ENCODE data around the gene ATP6V1G2. TPM values are rescaled to one million over a fixed set of nuclear protein-coding genes. Genes with fewer than 3 reads are reported as not detected.
A peak's percentile ranks its signal among the peaks of the same experiment; 100 is the strongest.

Gene ATP6V1G2
- total RNA-seq, 6 experiments from 2014 or later = 2.9 to 4.1 (median 3.2) TPM

GRCh38 chr6:31547727-31548543, 1.5 kb upstream of the ATP6V1G2 start:
- DNase-seq = no peak
- Mint-ChIP-seq H3K27ac (peak overlapping the region; percentile 91), H3K4me3 (peak overlapping the region; percentile 91), H3K27me3 (ENCODE audit: insufficient read depth) (peaks cover 2% of the 10 kb centered on the region; the same call in 1 of the 2 replicates), H3K4me1 (ENCODE audit: low read depth) (peaks cover 49% of the 10 kb centered on the region), H3K36me3 (ENCODE audit: low read depth) (peaks cover 14% of the 10 kb centered on the region; the same call in 1 of the 2 replicates), H3K9me3 (no peaks in the 10 kb centered on the region)
- TF ChIP-seq CTCF (IDR thresholded peaks at IDR 0.05) = no peak

- peak; percentile 93 for DNase-seq
- Mint-ChIP-seq H3K9me3 (no peaks in the 10 kb centered on the region), H3K4me1 (ENCODE audit: low read depth) (peaks cover 50% of the 10 kb centered on the region), H3K36me3 (ENCODE audit: low read depth) (peaks cover 14% of the 10 kb centered on the region; the same call in 1 of the 2 replicates), H3K27me3 (ENCODE audit: insufficient read depth) (peaks cover 2% of the 10 kb centered on the region; the same call in 1 of the 2 replicates), H3K27ac (peak within 1 kb of the TSS; percentile 91), H3K4me3 (peak within 1 kb of the TSS; percentile 91)
- TF ChIP-seq CTCF (IDR thresholded peaks at IDR 0.05) = peak; percentile 13
Observed at GRCh38 chr6:31546958-31547726, 734 bp upstream of the ATP6V1G2 start, which contains the start of gene NFKBIL1. NFKBIL1 (plus strand) TSS chr6:31547608; CDS start chr6:31547695, 87 bp downstream.

GRCh38 chr6:31545291-31545690, 1.1 kb downstream of the ATP6V1G2 start:
- Mint-ChIP-seq H3K4me3 (peak overlapping the region; percentile 91; the same call in 1 of the 2 replicates), H3K4me1 (ENCODE audit: low read depth) (peaks cover 53% of the 10 kb centered on the region), H3K9me3 (no peaks in the 10 kb centered on the region), H3K36me3 (ENCODE audit: low read depth) (peaks cover 28% of the 10 kb centered on the region), H3K27me3 (ENCODE audit: insufficient read depth) (no peaks in the 10 kb centered on the region; the same call in 1 of the 2 replicates), H3K27ac (no peak overlapping the region; the same call in 1 of the 2 replicates)
- DNase-seq = no peak
- no peak for TF ChIP-seq CTCF (IDR thresholded peaks at IDR 0.05)

- no peak for DNase-seq
- TF ChIP-seq CTCF (IDR thresholded peaks at IDR 0.05) = no peak
- Mint-ChIP-seq H3K9me3 (no peaks in the 10 kb centered on the region), H3K4me1 (ENCODE audit: low read depth) (peaks cover 59% of the 10 kb centered on the region), H3K36me3 (ENCODE audit: low read depth) (peaks cover 34% of the 10 kb centered on the region), H3K4me3 (no peak overlapping the region; the same call in 1 of the 2 replicates), H3K27ac (no peak overlapping the region), H3K27me3 (ENCODE audit: insufficient read depth) (peaks cover 4% of the 10 kb centered on the region)
Observed at GRCh38 chr6:31544676-31545075, 1.7 kb downstream of the ATP6V1G2 start.

GRCh38 chr6:31543639-31544038, 2.8 kb downstream of the ATP6V1G2 start:
- H3K4me1 Mint-ChIP-seq (ENCODE audit: low read depth) = peaks cover 63% of the 10 kb centered on the region
- TF ChIP-seq CTCF (IDR thresholded peaks at IDR 0.05) = no peak
- no peak overlapping the region for H3K4me3 Mint-ChIP-seq
- peaks cover 4% of the 10 kb centered on the region for H3K27me3 Mint-ChIP-seq (ENCODE audit: insufficient read depth)
- H3K27ac Mint-ChIP-seq = no peak overlapping the region
- H3K9me3 Mint-ChIP-seq = no peaks in the 10 kb centered on the region
- no peak for DNase-seq
- H3K36me3 Mint-ChIP-seq (ENCODE audit: low read depth) = peaks cover 34% of the 10 kb centered on the region
